Trophoblast cell (in vitro differentiated cells and primary cell): ENCODE results near the gene SCN3A.

Source experiments
- DNase-seq, 2 donors: peaks; one replicate each; pipeline ENCODE4 v3.0.0-alpha.2; 2016
- H2AFZ ChIP-seq: 2 replicates; pipeline ENCODE4 v1.6.1; 2013; ENCODE audit warnings: low read length, moderate library complexity, mild to moderate bottlenecking; ENCODE audit not compliant: insufficient read depth, poor library complexity
- H2AK5ac ChIP-seq: 2 replicates; pipeline ENCODE4 v1.6.1; 2013; ENCODE audit warnings: mild to moderate bottlenecking, low read length
- H2BK120ac ChIP-seq: 2 replicates; pipeline ENCODE4 v1.6.1; 2013; ENCODE audit warnings: low read length, mild to moderate bottlenecking, moderate library complexity; ENCODE audit not compliant: insufficient read depth, poor library complexity
- H2BK12ac ChIP-seq: 2 replicates; pipeline ENCODE4 v1.6.1; 2013; ENCODE audit warnings: mild to moderate bottlenecking, low read length, moderate library complexity
- H2BK5ac ChIP-seq: 2 replicates; pipeline ENCODE4 v1.6.1; 2013; ENCODE audit warnings: low read length, low read depth, moderate library complexity, mild to moderate bottlenecking; ENCODE audit not compliant: poor library complexity
- H3K14ac ChIP-seq: 2 replicates; pipeline ENCODE4 v1.6.1; 2013; ENCODE audit warnings: mild to moderate bottlenecking, low read length
- H3K18ac ChIP-seq: 2 replicates; pipeline ENCODE4 v1.6.1; 2013; ENCODE audit warnings: mild to moderate bottlenecking, low read length
- H3K23ac ChIP-seq: 2 replicates; pipeline ENCODE4 v1.6.1; 2013; ENCODE audit warnings: low read length
- H3K27ac ChIP-seq: 2 replicates; pipeline ENCODE4 v1.5.1; 2013; ENCODE audit warnings: low read depth, mild to moderate bottlenecking, inconsistent platforms, low read length, moderate library complexity
- H3K27me3 ChIP-seq: 2 replicates; pipeline ENCODE4 v1.6.1; 2013; ENCODE audit warnings: inconsistent platforms, mild to moderate bottlenecking, low read length, moderate library complexity; ENCODE audit not compliant: insufficient read depth
- H3K36me3 ChIP-seq, 2 experiments: 1 replicate in 1 of 2; 2 replicates in 1 of 2; pipeline ENCODE4 v1.6.1; 2013; ENCODE audit warnings: low read length in 2 of 2, mild to moderate bottlenecking in 2 of 2, moderate library complexity in 1 of 2; ENCODE audit not compliant: insufficient read depth in 2 of 2, control insufficient read depth in 1 of 2
- H3K4ac ChIP-seq: 2 replicates; pipeline ENCODE4 v1.6.1; 2013; ENCODE audit warnings: low read depth, mild to moderate bottlenecking, low read length, moderate library complexity
- H3K4me1 ChIP-seq, 2 experiments: 1 replicate in 1 of 2; 2 replicates in 1 of 2; pipeline ENCODE4 v1.6.1; 2013; ENCODE audit warnings: low read length in 2 of 2, mild to moderate bottlenecking in 2 of 2, moderate library complexity in 1 of 2; ENCODE audit not compliant: insufficient read depth in 2 of 2, control insufficient read depth in 1 of 2
- H3K4me2 ChIP-seq: 2 replicates; pipeline ENCODE4 v1.6.1; 2013; ENCODE audit warnings: inconsistent platforms, mild to moderate bottlenecking, low read length, moderate library complexity
- H3K4me3 ChIP-seq: 2 replicates; pipeline ENCODE4 v1.5.1; 2013; ENCODE audit warnings: mild to moderate bottlenecking, low read depth, low read length, inconsistent platforms
- H3K79me1 ChIP-seq: one replicate; pipeline ENCODE4 v1.6.1; 2013; ENCODE audit warnings: low read length
- H3K79me2 ChIP-seq: 2 replicates; pipeline ENCODE4 v1.6.1; 2013; ENCODE audit warnings: low read length, mild to moderate bottlenecking; ENCODE audit not compliant: control insufficient read depth, insufficient read depth, poor library complexity
- H3K9ac ChIP-seq: 2 replicates; pipeline ENCODE4 v1.6.1; 2013; ENCODE audit warnings: mild to moderate bottlenecking, low read length
- H3K9me3 ChIP-seq: 2 replicates; pipeline ENCODE4 v1.6.1; 2013; ENCODE audit warnings: low read depth, mild to moderate bottlenecking, control low read depth, inconsistent platforms, low read length; ENCODE audit not compliant: insufficient read depth
- H4K12ac ChIP-seq: 2 replicates; pipeline ENCODE4 v1.6.1; 2013; ENCODE audit warnings: low read depth, mild to moderate bottlenecking, low read length, moderate library complexity
- H4K8ac ChIP-seq: 2 replicates; pipeline ENCODE4 v1.6.1; 2013; ENCODE audit warnings: low read depth, mild to moderate bottlenecking, low read length, moderate library complexity
- H4K91ac ChIP-seq: one replicate; pipeline ENCODE4 v1.6.1; 2013; ENCODE audit warnings: low read depth, mild to moderate bottlenecking, low read length, moderate library complexity
- WGBS: extraction: QIAGEN DNeasy Blood & Tissue Kit; methylation state at CpG from one replicate; pipeline ENCODE4 v1.1.7; 2013; ENCODE audit warnings: missing lambda C conversion rate; ENCODE audit not compliant: insufficient read length, insufficient coverage; ENCODE audit errors: extremely low coverage; 5-methylcytosine and 5-hydroxymethylcytosine counted together

SCN3A gene

GRCh38 chr2:165044505-165045303, 159.1 kb downstream of the SCN3A start:
- Histone ChIP-seq H2BK5ac (no peak overlapping the region), H3K9ac (no peak overlapping the region), H3K4ac (no peak overlapping the region), H4K12ac (no peak overlapping the region), H3K4me1 (peaks cover 3 to 4% of the 10 kb centered on the region in 2 experiments), H3K79me2 (no peaks in the 10 kb centered on the region), H4K8ac (no peak overlapping the region), H3K27me3 (no peaks in the 10 kb centered on the region), H3K9me3 (no peaks in the 10 kb centered on the region), H2BK12ac (no peak overlapping the region), H3K27ac (no peak overlapping the region), H4K91ac (no peak overlapping the region), H3K4me2 (no peak overlapping the region), H3K18ac (no peak overlapping the region), H2AFZ (no peak overlapping the region), H3K14ac (no peak overlapping the region), H3K23ac (no peak overlapping the region), H3K4me3 (no peak overlapping the region), H2BK120ac (no peak overlapping the region), H3K36me3 (no peaks in the 10 kb centered on the region), H2AK5ac (no peak overlapping the region), H3K79me1 (no peaks in the 10 kb centered on the region)
- no peak for DNase-seq
- no CpG with 5 or more reads among the region's 6 CpGs for WGBS
